Breast epithelium (tissue), 4 donors: ENCODE results near the gene SRP9. TPM values are rescaled to one million over a fixed set of nuclear protein-coding genes. Genes with fewer than 3 reads are reported as not detected.

ENCODE experiments used
- DNase-seq, 2 donors: peaks; one replicate each; pipeline ENCODE4 v3.0.0-alpha.2; 2019; ENCODE audit warnings: low spot score in 2 of 2
- H3K27ac ChIP-seq, 2 donors: fragments of 200-600 bp; sonication (generic) in 1 of 2; one replicate each; pipeline ENCODE4 v1.5.1; 2016 to 2019; ENCODE audit warnings: mild to moderate bottlenecking in 1 of 2
- H3K27me3 ChIP-seq, 2 donors: fragments of 200-600 bp; sonication (generic) in 1 of 2; one replicate each; pipeline versions ENCODE4 v1.5.1 to v1.6.0; 2017 to 2019; ENCODE audit warnings: control low read depth in 1 of 2, mild to moderate bottlenecking in 1 of 2
- H3K36me3 ChIP-seq: fragments of 200-600 bp; one replicate; pipeline ENCODE4 v1.5.1; 2019
- H3K4me1 ChIP-seq, 2 donors: fragments of 200-600 bp; sonication (generic); one replicate each; pipeline ENCODE4 v1.5.1; 2016 to 2019; ENCODE audit warnings: control low read depth in 1 of 2
- H3K4me3 ChIP-seq, 3 donors: fragments of 200-600 bp; sonication (generic); 1 replicate in 2 of 3; 2 replicates in 1 of 3; pipeline ENCODE4 v1.5.1; 2016 to 2019; ENCODE audit warnings: mild to moderate bottlenecking in 3 of 3, moderate library complexity in 2 of 3
- H3K9me3 ChIP-seq, 2 donors: fragments of 200-600 bp; sonication (generic) in 1 of 2; one replicate each; pipeline ENCODE4 v1.5.1; 2016 to 2019; ENCODE audit warnings: control low read depth in 1 of 2
- CTCF ChIP-seq, 3 donors: fragments of 450-650 bp; IDR thresholded peaks; one replicate each; pipeline ENCODE4 v1.5.1; 2016 to 2017; ENCODE audit warnings: antibody characterized with exemption in 3 of 3, mild to moderate bottlenecking in 3 of 3, moderate library complexity in 3 of 3
- POLR2A ChIP-seq: fragments of 450-650 bp; IDR thresholded peaks from one replicate; pipeline ENCODE4 v1.6.1; 2016; ENCODE audit warnings: antibody characterized with exemption, mild to moderate bottlenecking, moderate library complexity
- POLR2AphosphoS5 ChIP-seq, 3 donors: sonication (generic); formaldehyde crosslinking; IDR thresholded peaks; one replicate each; pipeline ENCODE4 v1.6.1; 2017; ENCODE audit warnings: antibody characterized with exemption in 3 of 3
- intact Hi-C: fragments of 100-400 bp; cut with DNase I; formaldehyde crosslinking; loops from one replicate; pipeline ENCODE4 v1.15.1; 2023; ENCODE audit warnings: low total_unique reads
- total RNA-seq, 3 donors: library from RNA; depleted of rRNA; stranded (reverse); fragments of >200 nt; gene quantifications; one replicate each; pipeline ENCODE4 v1.1.0, GENCODE V29; 2016

SRP9 gene
- total RNA-seq, 3 donors from 2014 or later: 168 to 251 (median 205) TPM

DNA sequence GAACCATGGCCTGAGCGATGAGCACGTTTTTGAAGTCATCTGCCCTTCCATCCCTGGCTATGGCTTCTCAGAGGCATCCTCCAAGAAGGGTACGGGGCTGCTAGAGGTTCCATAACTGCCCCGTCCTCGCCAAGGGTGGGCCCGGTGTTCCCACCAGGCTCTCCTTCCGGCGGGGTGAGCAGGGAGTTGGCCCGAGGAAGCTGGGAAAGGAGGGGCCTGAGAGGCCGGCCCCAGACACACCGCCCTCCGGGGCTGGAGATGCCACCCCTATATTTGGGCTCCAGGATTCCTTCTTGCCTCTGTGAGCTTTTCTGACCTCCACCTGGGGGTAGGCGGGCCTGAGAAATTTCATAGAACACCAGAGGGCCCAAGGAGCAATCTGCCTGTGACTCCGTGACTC lies 61.2 kb downstream of the SRP9 start:
- Histone ChIP-seq H3K27ac (no peak overlapping the region), H3K9me3 (no peaks in the 10 kb centered on the region), H3K4me1 (no peaks in the 10 kb centered on the region), H3K36me3 (no peaks in the 10 kb centered on the region), H3K27me3 (no peaks in the 10 kb centered on the region), H3K4me3 (no peak overlapping the region)
- DNase-seq: no peak
- intact Hi-C loops: loop anchor here (1.0 kb wide), 1 partner anchor 35 kb away; no protein-coding TSS in a partner anchor
- no peak for TF ChIP-seq CTCF (IDR thresholded peaks at IDR 0.05)
- TF ChIP-seq POLR2AphosphoS5 (IDR thresholded peaks at IDR 0.05): no peak
- no peak for TF ChIP-seq POLR2A

Other genes with a start within 250 kb of the SRP9 start
- 10 to 100 TPM; 36.2 to 62.9 (median 48.2) TPM for gene ENAH, start 124.7 kb upstream of the SRP9 start, total RNA-seq
- 100 to 1,000 TPM in 1 of 3 donors, 10 to 100 TPM in 2; 63.6 to 168 (median 67.3) TPM for gene EPHX1, start 32.3 kb downstream of the SRP9 start, total RNA-seq
- gene TMEM63A, start 104.6 kb downstream of the SRP9 start, total RNA-seq: 10 to 100 TPM; 69.6 to 88.0 (median 80.6) TPM
- gene LEFTY1, start 111.3 kb downstream of the SRP9 start, total RNA-seq: under 1 TPM in 1 of 3 donors, not detected in 2; 0.48 TPM
- 10 to 100 TPM; 40.2 to 49.3 (median 47.9) TPM for gene PYCR2, start 146.4 kb downstream of the SRP9 start, total RNA-seq
- under 1 TPM in 2 of 3 donors, not detected in 1; 0.88 to 0.96 TPM for gene LEFTY2, start 163.4 kb downstream of the SRP9 start, total RNA-seq
- gene SDE2, start 221.5 kb downstream of the SRP9 start, total RNA-seq: 10 to 100 TPM; 17.6 to 25.3 (median 22.0) TPM